ENCODE measurements around the gene FBN3. TPM values are rescaled to one million over a fixed set of nuclear protein-coding genes. Genes with fewer than 3 reads are reported as not detected.

FBN3 gene
- total RNA-seq, 1 donor from 2014 or later = not detected

GRCh38 chr19:8069096-8069973 is 80.1 kb downstream of the FBN3 start:
- H3K36me3 ChIP-seq = no peaks in the 10 kb centered on the region
- no peak overlapping the region for H3K27ac ChIP-seq (replicated peaks)
- no peaks in the 10 kb centered on the region for H3K4me1 ChIP-seq
- peaks cover 18% of the 10 kb centered on the region for H3K27me3 ChIP-seq (ENCODE audit: low read depth)
- no peak for DNase-seq
- H3K4me3 ChIP-seq = no peak overlapping the region
- intact Hi-C loops (cut with micrococcal nuclease) = no loop called here
- TF ChIP-seq CTCF (IDR thresholded peaks at IDR 0.05; ENCODE audit: borderline replicate concordance) = peak; percentile 34
- H3K9me3 ChIP-seq (replicated peaks) = peaks cover 30% of the 10 kb centered on the region

GRCh38 chr19:8065875-8066261 is 83.5 kb downstream of the FBN3 start:
- no peak for TF ChIP-seq CTCF (IDR thresholded peaks at IDR 0.05; ENCODE audit: borderline replicate concordance)
- Histone ChIP-seq H3K4me1 (no peaks in the 10 kb centered on the region), H3K27ac (replicated peaks) (no peak overlapping the region), H3K27me3 (ENCODE audit: low read depth) (peaks cover 4% of the 10 kb centered on the region), H3K9me3 (replicated peaks) (peaks cover 24% of the 10 kb centered on the region), H3K4me3 (no peak overlapping the region), H3K36me3 (no peaks in the 10 kb centered on the region)
- intact Hi-C loops (cut with micrococcal nuclease) = no loop called here
- DNase-seq = no peak

GRCh38 chr19:8064911-8065874 is 84.2 kb downstream of the FBN3 start:
- intact Hi-C loops (cut with micrococcal nuclease) = no loop called here
- no peak for TF ChIP-seq CTCF (IDR thresholded peaks at IDR 0.05; ENCODE audit: borderline replicate concordance)
- DNase-seq = no peak
- H3K9me3 ChIP-seq (replicated peaks) = peaks cover 18% of the 10 kb centered on the region
- H3K36me3 ChIP-seq = no peaks in the 10 kb centered on the region
- no peak overlapping the region for H3K4me3 ChIP-seq
- no peaks in the 10 kb centered on the region for H3K27me3 ChIP-seq (ENCODE audit: low read depth)
- H3K4me1 ChIP-seq = no peaks in the 10 kb centered on the region
- H3K27ac ChIP-seq (replicated peaks) = no peak overlapping the region

- TF ChIP-seq CTCF (IDR thresholded peaks at IDR 0.05; ENCODE audit: borderline replicate concordance) = no peak
- no peak for DNase-seq
Observed at GRCh38 chr19:8057545-8058270, 91.7 kb downstream of the FBN3 start.

GRCh38 chr19:8056533-8056932 is 92.9 kb downstream of the FBN3 start:
- peaks cover 24% of the 10 kb centered on the region for H3K27me3 ChIP-seq (ENCODE audit: low read depth)
- no peak for DNase-seq
- intact Hi-C loops (cut with micrococcal nuclease) = no loop called here
- no peak for TF ChIP-seq CTCF (IDR thresholded peaks at IDR 0.05; ENCODE audit: borderline replicate concordance)
- H3K9me3 ChIP-seq (replicated peaks) = no peaks in the 10 kb centered on the region
- H3K36me3 ChIP-seq = no peaks in the 10 kb centered on the region
- no peak overlapping the region for H3K4me3 ChIP-seq
- H3K27ac ChIP-seq (replicated peaks) = no peak overlapping the region
- H3K4me1 ChIP-seq = no peaks in the 10 kb centered on the region

More at GRCh38 chr19:8057545-8058270, 91.7 kb downstream of the FBN3 start:
- no peaks in the 10 kb centered on the region for H3K4me1 ChIP-seq
- peaks cover 21% of the 10 kb centered on the region for H3K27me3 ChIP-seq (ENCODE audit: low read depth)
- no peak overlapping the region for H3K4me3 ChIP-seq
- H3K36me3 ChIP-seq = no peaks in the 10 kb centered on the region
- no peak overlapping the region for H3K27ac ChIP-seq (replicated peaks)
- intact Hi-C loops (cut with micrococcal nuclease) = no loop called here
- H3K9me3 ChIP-seq (replicated peaks) = no peaks in the 10 kb centered on the region

Data from left ventricle myocardium inferior (tissue), 1 donor.